Left forelimb (tissue), 1 donor: ENCODE measurements around the gene ZNF354C.

ENCODE experiments used
- DNase-seq: peaks from one replicate; pipeline ENCODE4 v3.0.0-alpha.2; 2018; ENCODE audit warnings: low spot score

ZNF354C gene

GRCh38 chr5:179127136-179128040, 67.2 kb downstream of the ZNF354C start:
- DNase-seq: peak; percentile 57

GRCh38 chr5:179128041-179128365, 67.8 kb downstream of the ZNF354C start:
- DNase-seq: no peak

GRCh38 chr5:179128976-179129375, 68.8 kb downstream of the ZNF354C start:
- DNase-seq: peak; percentile 34

GRCh38 chr5:179129607-179130071, 69.5 kb downstream of the ZNF354C start:
- peak; percentile 52 for DNase-seq

- peak; percentile 64 for DNase-seq
Observed at GRCh38 chr5:179130101-179130681, 70.0 kb downstream of the ZNF354C start.

- DNase-seq: no peak
Observed at GRCh38 chr5:179131321-179131835, 71.2 kb downstream of the ZNF354C start.

GRCh38 chr5:179131886-179132585, 71.9 kb downstream of the ZNF354C start:
- peak; percentile 22 for DNase-seq

GRCh38 chr5:179132586-179133355, 72.6 kb downstream of the ZNF354C start:
- no peak for DNase-seq
